Activated CD8-positive, alpha-beta memory T cell treated with anti-CD3 and anti-CD28 coated beads, Interleukin-2, amount 10 ng/mL, durations not matched to agents 7 days and 5 days (primary cell): ENCODE data around the gene FHAD1. TPM values are rescaled to one million over a fixed set of nuclear protein-coding genes. Genes with fewer than 3 reads are reported as not detected.
"Not testable (repeated sequence)": the region's sequence is repeated elsewhere in the genome, so short reads cannot be mapped to it uniquely, and the experiment has no call there.

Experiments
- ATAC-seq: fragments of 150-1000 bp; cut with Tn5 transposase; one replicate; pipeline ENCODE4 v1.10.0; 2021; ENCODE audit warnings: moderate library complexity
- CTCF ChIA-PET: fragments of 350-600 bp; sonication (Branson Sonifier 250); formaldehyde crosslinking; loops from one replicate; lab custom pipeline; 2021; ENCODE audit warnings: antibody characterized with exemption; lab: Charles Lee
- DNase-seq: peaks from one replicate; pipeline ENCODE4 v3.0.0-alpha.2; 2020
- H3K27ac Mint-ChIP-seq: one replicate; pipeline ENCODE4 v1.8.0; 2021; ENCODE audit warnings: mild to moderate bottlenecking, mixed read lengths
- H3K27me3 Mint-ChIP-seq: one replicate; pipeline ENCODE4 v1.8.0; 2021; ENCODE audit warnings: mixed read lengths
- H3K36me3 Mint-ChIP-seq: one replicate; pipeline ENCODE4 v1.8.0; 2021; ENCODE audit warnings: mild to moderate bottlenecking, mixed read lengths
- H3K4me1 Mint-ChIP-seq: one replicate; pipeline ENCODE4 v1.8.0; 2021; ENCODE audit warnings: mixed read lengths
- H3K4me3 Mint-ChIP-seq: one replicate; pipeline ENCODE4 v1.8.0; 2021; ENCODE audit warnings: mild to moderate bottlenecking, moderate library complexity, mixed read lengths
- H3K9me3 Mint-ChIP-seq: one replicate; pipeline ENCODE4 v1.8.0; 2022; ENCODE audit warnings: low read depth, mixed read lengths
- total RNA-seq, 2 experiments: library from RNA; stranded (reverse); gene quantifications; one replicate each; pipeline ENCODE4 v1.2.3, GENCODE V29; 2021

The FHAD1 gene
- total RNA-seq, 2 experiments from 2014 or later, result not detected

GRCh38 chr1:15297975-15298374 lies 51.0 kb downstream of the FHAD1 start:
- not testable (repeated sequence) for DNase-seq, H3K4me3 Mint-ChIP-seq, H3K27ac Mint-ChIP-seq, ATAC-seq, H3K36me3 Mint-ChIP-seq, H3K27me3 Mint-ChIP-seq, H3K9me3 Mint-ChIP-seq
- CTCF ChIA-PET, result interaction anchor here (2.4 kb wide), 1 partner anchor 169 kb away, joined by 6 read pairs; no protein-coding TSS in a partner anchor
- peaks cover 12% of the 10 kb centered on the region for H3K4me1 Mint-ChIP-seq

- H3K4me1 Mint-ChIP-seq, result peaks cover 12% of the 10 kb centered on the region
- H3K4me3 Mint-ChIP-seq, result no peak overlapping the region
- CTCF ChIA-PET, result interaction anchor here (0.9 to 2.4 kb wide), 3 partner anchors 10 to 170 kb away, joined by 3 to 6 read pairs (median 3); no protein-coding TSS in a partner anchor
- ATAC-seq (no peak), DNase-seq (no peak)
- H3K27ac Mint-ChIP-seq, result no peak overlapping the region
- H3K9me3 Mint-ChIP-seq, result peaks cover 2% of the 10 kb centered on the region
- peaks cover 7% of the 10 kb centered on the region for H3K27me3 Mint-ChIP-seq
- no peaks in the 10 kb centered on the region for H3K36me3 Mint-ChIP-seq
Observed at GRCh38 chr1:15299179-15299578, 52.2 kb downstream of the FHAD1 start.

GRCh38 chr1:15299806-15300205 lies 52.8 kb downstream of the FHAD1 start:
- H3K9me3 Mint-ChIP-seq, result peaks cover 2% of the 10 kb centered on the region
- no peaks in the 10 kb centered on the region for H3K36me3 Mint-ChIP-seq
- H3K4me1 Mint-ChIP-seq, result peaks cover 15% of the 10 kb centered on the region
- no peak overlapping the region for H3K27ac Mint-ChIP-seq
- DNase-seq (no peak), ATAC-seq (no peak)
- H3K27me3 Mint-ChIP-seq, result peaks cover 8% of the 10 kb centered on the region
- H3K4me3 Mint-ChIP-seq, result no peak overlapping the region
- CTCF ChIA-PET, result interaction anchor here (0.9 to 2.4 kb wide), 2 partner anchors 120 to 171 kb away, joined by 3 to 6 read pairs; no protein-coding TSS in a partner anchor

GRCh38 chr1:15303935-15304334 lies 56.9 kb downstream of the FHAD1 start:
- Mint-ChIP-seq H3K27me3 (peaks cover 19% of the 10 kb centered on the region), H3K4me1 (peaks cover 5% of the 10 kb centered on the region), H3K36me3 (no peaks in the 10 kb centered on the region), H3K4me3 (no peak overlapping the region), H3K27ac (no peak overlapping the region), H3K9me3 (no peaks in the 10 kb centered on the region)
- CTCF ChIA-PET, result interaction anchor here (0.7 to 3.1 kb wide), 13 partner anchors 11 to 203 kb away, joined by 3 to 54 read pairs (median 4); no protein-coding TSS in a partner anchor
- DNase-seq, result no peak
- ATAC-seq, result no peak

GRCh38 chr1:15304708-15305467 lies 57.9 kb downstream of the FHAD1 start:
- peak; percentile 57 for ATAC-seq
- H3K4me3 Mint-ChIP-seq, result no peak overlapping the region
- H3K9me3 Mint-ChIP-seq, result no peaks in the 10 kb centered on the region
- CTCF ChIA-PET, result interaction anchor here (0.7 to 3.1 kb wide), 14 partner anchors 14 to 194 kb away, joined by 3 to 54 read pairs (median 4); no protein-coding TSS in a partner anchor
- H3K36me3 Mint-ChIP-seq, result no peaks in the 10 kb centered on the region
- peaks cover 5% of the 10 kb centered on the region for H3K4me1 Mint-ChIP-seq
- no peak overlapping the region for H3K27ac Mint-ChIP-seq
- H3K27me3 Mint-ChIP-seq, result peaks cover 14% of the 10 kb centered on the region
- DNase-seq, result peak; percentile 72

- DNase-seq, result no peak
- Mint-ChIP-seq H3K27ac (no peak overlapping the region), H3K4me1 (peaks cover 5% of the 10 kb centered on the region), H3K4me3 (no peak overlapping the region), H3K36me3 (no peaks in the 10 kb centered on the region), H3K27me3 (peaks cover 11% of the 10 kb centered on the region), H3K9me3 (no peaks in the 10 kb centered on the region)
- CTCF ChIA-PET, result interaction anchor here (0.9 to 3.1 kb wide), 7 partner anchors 13 to 176 kb away, joined by 3 to 54 read pairs (median 4); no protein-coding TSS in a partner anchor
- ATAC-seq, result no peak
Observed at GRCh38 chr1:15305468-15305770, 58.4 kb downstream of the FHAD1 start.

- H3K4me3 Mint-ChIP-seq, H3K27ac Mint-ChIP-seq, H3K9me3 Mint-ChIP-seq, ATAC-seq, H3K4me1 Mint-ChIP-seq, H3K36me3 Mint-ChIP-seq, DNase-seq: not testable (repeated sequence)
- peaks cover 11% of the 10 kb centered on the region for H3K27me3 Mint-ChIP-seq
- CTCF ChIA-PET, result interaction anchor here (1.5 kb wide), 2 partner anchors 70 to 178 kb away, joined by 3 to 9 read pairs; no protein-coding TSS in a partner anchor
Observed at GRCh38 chr1:15306352-15306751, 59.3 kb downstream of the FHAD1 start.

- Mint-ChIP-seq H3K4me3 (no peak overlapping the region), H3K27ac (no peak overlapping the region), H3K9me3 (no peaks in the 10 kb centered on the region), H3K36me3 (no peaks in the 10 kb centered on the region), H3K27me3 (peaks cover 14% of the 10 kb centered on the region), H3K4me1 (peaks cover 9% of the 10 kb centered on the region)
- CTCF ChIA-PET, result interaction anchor here (1.2 to 1.4 kb wide), 2 partner anchors 155 to 180 kb away, joined by 3 to 6 read pairs; no protein-coding TSS in a partner anchor
- no peak for ATAC-seq
- no peak for DNase-seq
Observed at GRCh38 chr1:15308135-15308534, 61.1 kb downstream of the FHAD1 start.

GRCh38 chr1:15308621-15309027 lies 61.6 kb downstream of the FHAD1 start:
- Mint-ChIP-seq H3K27ac (no peak overlapping the region), H3K4me3 (no peak overlapping the region), H3K4me1 (peaks cover 9% of the 10 kb centered on the region), H3K27me3 (peaks cover 14% of the 10 kb centered on the region), H3K9me3 (no peaks in the 10 kb centered on the region), H3K36me3 (no peaks in the 10 kb centered on the region)
- DNase-seq (no peak), ATAC-seq (no peak)
- CTCF ChIA-PET, result interaction anchor here (0.8 to 1.4 kb wide), 5 partner anchors 10 to 180 kb away, joined by 3 to 6 read pairs (median 4); no protein-coding TSS in a partner anchor

GRCh38 chr1:15309687-15310086 lies 62.7 kb downstream of the FHAD1 start:
- Mint-ChIP-seq H3K27me3 (peaks cover 14% of the 10 kb centered on the region), H3K9me3 (no peaks in the 10 kb centered on the region), H3K36me3 (no peaks in the 10 kb centered on the region), H3K27ac (no peak overlapping the region), H3K4me3 (no peak overlapping the region), H3K4me1 (peaks cover 8% of the 10 kb centered on the region)
- ATAC-seq (no peak), DNase-seq (no peak)
- CTCF ChIA-PET, result interaction anchor here (0.8 to 1.4 kb wide), 4 partner anchors 11 to 157 kb away, joined by 3 to 5 read pairs (median 4); no protein-coding TSS in a partner anchor

GRCh38 chr1:15310544-15310943 lies 63.5 kb downstream of the FHAD1 start:
- Mint-ChIP-seq H3K9me3 (no peaks in the 10 kb centered on the region), H3K4me1 (peaks cover 4% of the 10 kb centered on the region), H3K27ac (no peak overlapping the region), H3K36me3 (no peaks in the 10 kb centered on the region), H3K27me3 (peaks cover 5% of the 10 kb centered on the region), H3K4me3 (no peak overlapping the region)
- CTCF ChIA-PET, result interaction anchor here (3.9 kb wide), 1 partner anchor 13 kb away, joined by 18 read pairs; no protein-coding TSS in a partner anchor
- ATAC-seq, result no peak
- DNase-seq, result no peak

GRCh38 chr1:15311122-15311822 lies 64.2 kb downstream of the FHAD1 start:
- no peak for ATAC-seq
- Mint-ChIP-seq H3K4me1 (peaks cover 4% of the 10 kb centered on the region), H3K9me3 (no peaks in the 10 kb centered on the region), H3K36me3 (no peaks in the 10 kb centered on the region), H3K27me3 (peaks cover 2% of the 10 kb centered on the region), H3K4me3 (no peak overlapping the region), H3K27ac (no peak overlapping the region)
- no peak for DNase-seq
- CTCF ChIA-PET, result interaction anchor here (1.7 to 3.9 kb wide), 2 partner anchors 12 to 183 kb away, joined by 5 to 18 read pairs; no protein-coding TSS in a partner anchor

GRCh38 chr1:15311880-15312279 lies 64.9 kb downstream of the FHAD1 start:
- ATAC-seq (no peak), DNase-seq (no peak)
- Mint-ChIP-seq H3K27me3 (peaks cover 2% of the 10 kb centered on the region), H3K9me3 (no peaks in the 10 kb centered on the region), H3K36me3 (no peaks in the 10 kb centered on the region), H3K4me1 (peaks cover 4% of the 10 kb centered on the region), H3K4me3 (no peak overlapping the region), H3K27ac (no peak overlapping the region)
- CTCF ChIA-PET, result interaction anchor here (1.7 to 3.9 kb wide), 2 partner anchors 12 to 183 kb away, joined by 5 to 18 read pairs; no protein-coding TSS in a partner anchor
